WTC11 (cell line): Measurements from ENCODE around the gene TMEM63C. TPM values are rescaled to one million over a fixed set of nuclear protein-coding genes. Genes with fewer than 3 reads are reported as not detected.

Experiments used
- ATAC-seq: fragments of 200-7000 bp; cut with Tn5 transposase; 2 replicates; pipeline ENCODE4 v1.10.0; 2021; ENCODE audit warnings: mild to moderate bottlenecking, moderate library complexity
- CTCF ChIA-PET: fragments of 300-600 bp; sonication (Branson Sonifier 250); formaldehyde crosslinking; loops from one replicate; lab custom pipeline; 2021; ENCODE audit warnings: antibody characterized with exemption; lab: Charles Lee
- POLR2A ChIA-PET: fragments of 350-600 bp; sonication (Branson Sonifier 250); formaldehyde crosslinking; loops from one replicate; lab custom pipeline; 2021; ENCODE audit warnings: antibody characterized with exemption; lab: Charles Lee
- DNase-seq: peaks from one replicate; pipeline ENCODE4 v3.0.0; 2021; ENCODE audit warnings: low spot score
- H3K27ac Mint-ChIP-seq: 2 replicates; pipeline ENCODE4 v1.8.0; 2021; ENCODE audit warnings: mixed read lengths
- H3K27me3 Mint-ChIP-seq: 2 replicates; pipeline ENCODE4 v1.8.0; 2021; ENCODE audit warnings: low read depth, mild to moderate bottlenecking, moderate library complexity, mixed read lengths
- H3K36me3 Mint-ChIP-seq: 2 replicates; pipeline ENCODE4 v1.8.0; 2021; ENCODE audit warnings: mixed read lengths
- H3K4me1 Mint-ChIP-seq: 2 replicates; pipeline ENCODE4 v1.8.0; 2022; ENCODE audit warnings: mixed read lengths
- H3K4me3 Mint-ChIP-seq: 2 replicates; pipeline ENCODE4 v1.8.0; 2021; ENCODE audit warnings: mild to moderate bottlenecking, moderate library complexity, mixed read lengths
- H3K9me3 Mint-ChIP-seq: 2 replicates; pipeline ENCODE4 v1.8.0; 2021; ENCODE audit warnings: mixed read lengths
- AR ChIP-seq: fragments of 250-450 bp; sonication (Bioruptor Pico); IDR thresholded peaks from 2 replicates; pipeline ENCODE4 v1.9.0; 2021; ENCODE audit warnings: mild to moderate bottlenecking
- ATF1 ChIP-seq: sonication (generic); formaldehyde crosslinking; IDR thresholded peaks from 2 replicates; pipeline ENCODE4 v1.8.1; 2023; ENCODE audit warnings: mild to moderate bottlenecking, moderate library complexity, missing genetic modification reagents
- ATF6 ChIP-seq: sonication (generic); formaldehyde crosslinking; IDR thresholded peaks from 2 replicates; pipeline ENCODE4 v1.8.1; 2023; ENCODE audit warnings: mild to moderate bottlenecking, missing genetic modification reagents
- CBFB ChIP-seq: sonication (generic); formaldehyde crosslinking; IDR thresholded peaks from 2 replicates; pipeline ENCODE4 v1.8.1; 2022; ENCODE audit warnings: mild to moderate bottlenecking, low read depth, missing genetic modification reagents
- E2F4 ChIP-seq: sonication (generic); formaldehyde crosslinking; IDR thresholded peaks from 2 replicates; pipeline ENCODE4 v1.8.1; 2022; ENCODE audit warnings: low read depth, mild to moderate bottlenecking, moderate library complexity, missing genetic modification reagents, borderline replicate concordance
- GABPB1 ChIP-seq: sonication (generic); formaldehyde crosslinking; IDR thresholded peaks from 2 replicates; pipeline ENCODE4 v1.8.1; 2023; ENCODE audit warnings: mild to moderate bottlenecking, missing genetic modification reagents
- IRF2 ChIP-seq: sonication (generic); formaldehyde crosslinking; IDR thresholded peaks from 2 replicates; pipeline ENCODE4 v1.8.0; 2022; ENCODE audit warnings: low read depth, missing genetic modification reagents, borderline replicate concordance
- JUN ChIP-seq: sonication (generic); formaldehyde crosslinking; IDR thresholded peaks from 2 replicates; pipeline ENCODE4 v1.8.0; 2023; ENCODE audit warnings: mild to moderate bottlenecking, missing genetic modification reagents
- NFE2L1 ChIP-seq: sonication (generic); formaldehyde crosslinking; IDR thresholded peaks from 2 replicates; pipeline ENCODE4 v1.8.1; 2023; ENCODE audit warnings: missing genetic modification reagents
- OVOL2 ChIP-seq: fragments of 250-450 bp; sonication (Bioruptor Pico); IDR thresholded peaks from 2 replicates; pipeline ENCODE4 v1.9.0; 2021; ENCODE audit warnings: mild to moderate bottlenecking, borderline replicate concordance
- SP1 ChIP-seq: sonication (generic); formaldehyde crosslinking; conservative IDR thresholded peaks from 2 replicates; pipeline ENCODE4 v1.8.1; 2022; ENCODE audit warnings: missing genetic modification reagents
- TEAD4 ChIP-seq: sonication (generic); formaldehyde crosslinking; IDR thresholded peaks from 2 replicates; pipeline ENCODE4 v1.8.0; 2022; ENCODE audit warnings: mild to moderate bottlenecking, missing genetic modification reagents
- ZMAT4 ChIP-seq: fragments of 250-450 bp; sonication (Bioruptor Pico); IDR thresholded peaks from 2 replicates; pipeline ENCODE4 v1.9.0; 2021; ENCODE audit warnings: mild to moderate bottlenecking
- ZNF121 ChIP-seq: sonication (generic); formaldehyde crosslinking; IDR thresholded peaks from 2 replicates; pipeline ENCODE4 v1.8.0; 2023; ENCODE audit warnings: missing genetic modification reagents
- ZNF317 ChIP-seq: sonication (generic); formaldehyde crosslinking; IDR thresholded peaks from 2 replicates; pipeline ENCODE4 v1.8.1; 2023; ENCODE audit warnings: low read depth, mild to moderate bottlenecking, moderate library complexity, missing genetic modification reagents, borderline replicate concordance
- ZNF671 ChIP-seq: fragments of 250-450 bp; sonication (Bioruptor Pico); IDR thresholded peaks from 2 replicates; pipeline ENCODE4 v1.8.0; 2021; ENCODE audit warnings: mild to moderate bottlenecking
- total RNA-seq: library from RNA; stranded (reverse); gene quantifications from 3 replicates; pipeline ENCODE4 v1.2.3, GENCODE V29; 2021
- TF ChIP-seq, protein P1 (sequence below): sonication (generic); formaldehyde crosslinking; IDR thresholded peaks from 2 replicates; pipeline ENCODE4 v1.8.1; 2023; ENCODE audit warnings: mild to moderate bottlenecking, missing genetic modification reagents, moderate library complexity

Gene TMEM63C
- total RNA-seq, 1 experiment from 2014 or later = 8.8 TPM

DNA sequence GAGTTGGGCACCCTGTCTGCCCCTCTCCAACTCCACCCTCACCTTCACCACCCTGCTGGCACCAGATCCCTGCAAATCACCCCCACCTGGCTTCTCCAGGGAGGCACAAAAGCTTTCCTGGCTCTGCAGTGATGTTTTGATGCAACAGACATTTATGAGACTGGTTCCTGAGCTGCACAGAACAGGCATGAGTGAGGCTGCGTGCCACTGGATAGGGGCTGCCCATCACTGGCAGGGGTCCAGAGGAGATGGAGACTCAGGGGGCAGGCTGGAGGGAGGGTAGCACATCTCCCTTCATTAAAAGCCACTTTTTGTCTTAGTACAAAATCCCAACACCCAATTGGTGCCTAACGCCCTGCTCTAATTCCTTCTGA is 22.7 kb upstream of the TMEM63C start (continued):
- TF ChIP-seq SP1 (CRISPR knock-in tag) (no peak), TEAD4 (CRISPR knock-in tag) (no peak), CBFB (no peak), IRF2 (CRISPR knock-in tag) (no peak), ZNF121 (CRISPR knock-in tag) (no peak), OVOL2 (CRISPR knock-in tag) (no peak), ZMAT4 (CRISPR knock-in tag) (no peak), NFE2L1 (CRISPR knock-in tag) (no peak), ATF1 (CRISPR knock-in tag) (no peak), E2F4 (CRISPR knock-in tag) (no peak)

GRCh38 chr14:77161011-77161410 is 20.6 kb upstream of the TMEM63C start:
- H3K27ac Mint-ChIP-seq = no peak overlapping the region
- CTCF ChIA-PET = interaction anchor here (1.4 to 1.6 kb wide), 2 partner anchors 10 to 18 kb away, joined by 4 to 7 read pairs; no protein-coding TSS in a partner anchor

GRCh38 chr14:77170045-77170444 is 11.6 kb upstream of the TMEM63C start:
- H3K36me3 Mint-ChIP-seq = peaks cover 12% of the 10 kb centered on the region; the same call in 1 of the 2 replicates
- H3K4me1 Mint-ChIP-seq = no peaks in the 10 kb centered on the region
- ChIA-PET CTCF (no interaction called here), POLR2A (no interaction called here)
- H3K4me3 Mint-ChIP-seq = no peak overlapping the region
- peaks cover 29% of the 10 kb centered on the region for H3K9me3 Mint-ChIP-seq
- no peak for DNase-seq
- no peak for ATAC-seq
- peaks cover 2% of the 10 kb centered on the region; the same call in 1 of the 2 replicates for H3K27me3 Mint-ChIP-seq
- no peak overlapping the region for H3K27ac Mint-ChIP-seq
- TF ChIP-seq ATF1 (CRISPR knock-in tag) = no peak
- peak; percentile 90 for TF ChIP-seq ZNF317 (CRISPR knock-in tag)
- TF ChIP-seq JUN (CRISPR knock-in tag) = no peak
- TF ChIP-seq ATF6 = no peak
- no peak for TF ChIP-seq ZNF121 (CRISPR knock-in tag)

More at GRCh38 chr14:77161011-77161410, 20.6 kb upstream of the TMEM63C start:
- H3K36me3 Mint-ChIP-seq = no peaks in the 10 kb centered on the region
- TF ChIP-seq AR (CRISPR knock-in tag) = no peak
- TF ChIP-seq GABPB1 (CRISPR knock-in tag) = no peak
- TF ChIP-seq, protein P1, sequence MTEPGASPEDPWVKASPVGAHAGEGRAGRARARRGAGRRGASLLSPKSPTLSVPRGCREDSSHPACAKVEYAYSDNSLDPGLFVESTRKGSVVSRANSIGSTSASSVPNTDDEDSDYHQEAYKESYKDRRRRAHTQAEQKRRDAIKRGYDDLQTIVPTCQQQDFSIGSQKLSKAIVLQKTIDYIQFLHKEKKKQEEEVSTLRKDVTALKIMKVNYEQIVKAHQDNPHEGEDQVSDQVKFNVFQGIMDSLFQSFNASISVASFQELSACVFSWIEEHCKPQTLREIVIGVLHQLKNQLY (CRISPR knock-in tag) = no peak
- no peak for TF ChIP-seq ZNF671 (CRISPR knock-in tag)
- H3K4me1 Mint-ChIP-seq = peaks cover 17% of the 10 kb centered on the region
- ATAC-seq = no peak
- no peaks in the 10 kb centered on the region for H3K9me3 Mint-ChIP-seq
- no peaks in the 10 kb centered on the region for H3K27me3 Mint-ChIP-seq
- POLR2A ChIA-PET = no interaction called here
- no peak for DNase-seq
- no peak overlapping the region for H3K4me3 Mint-ChIP-seq
